ENCODE data around the gene DHPS. TPM values are rescaled to one million over a fixed set of nuclear protein-coding genes. Genes with fewer than 3 reads are reported as not detected.
"Not testable (repeated sequence)": the region's sequence is repeated elsewhere in the genome, so short reads cannot be mapped to it uniquely, and the experiment has no call there.

Gene DHPS
- total and polyA plus RNA-seq, 5 donors from 2014 or later, result 78.5 to 122 (median 98.2) TPM

DNA sequence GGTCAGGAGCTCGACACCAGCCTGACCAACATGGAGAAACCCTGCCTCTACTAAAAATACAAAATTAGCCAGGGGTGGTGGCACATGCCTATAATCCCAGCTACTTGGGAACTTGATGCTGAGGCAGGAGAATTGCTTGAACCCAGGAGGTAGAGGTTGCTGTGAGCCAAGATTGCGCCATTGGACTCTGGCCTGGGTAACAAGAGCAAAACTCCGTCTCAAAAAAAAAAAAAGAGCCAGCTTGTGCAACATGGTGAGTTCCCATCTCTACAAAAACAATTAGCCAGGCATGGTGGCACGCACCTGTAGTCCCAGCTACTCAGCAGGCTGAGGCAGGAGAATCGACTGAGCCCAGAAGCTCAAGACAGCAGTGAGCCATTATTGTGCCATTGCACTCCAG, 3.6 kb downstream of the DHPS start:
- peaks cover 9 to 41% (median 20%) of the 10 kb centered on the region in 4 donors for H3K4me1 Mint-ChIP-seq

DNA sequence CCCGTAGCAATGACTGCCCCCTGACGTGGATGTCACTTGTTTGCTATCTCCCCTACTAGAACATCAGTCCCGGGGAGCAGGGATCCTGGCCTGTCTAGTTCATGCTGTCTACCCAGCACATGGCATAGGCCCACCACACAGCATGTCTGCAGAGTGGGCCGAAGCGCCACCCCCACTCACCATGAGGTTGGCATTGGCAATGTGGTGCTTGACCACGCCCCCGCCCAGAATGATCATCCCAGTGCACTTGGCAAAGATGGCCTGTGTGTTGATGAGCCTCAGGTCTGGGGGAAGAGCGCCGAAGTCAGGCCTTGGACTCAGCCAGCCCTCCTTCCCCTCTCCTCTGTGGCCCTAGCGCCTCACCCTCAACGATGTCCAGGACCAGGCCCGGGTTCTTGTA, 4.8 kb downstream of the DHPS start:
- DNase-seq (no peak), ATAC-seq (ENCODE audit: low read depth in 2 of 2) (no peak)
- Mint-ChIP-seq H3K4me3 (peak overlapping the region in 3 of 4 donors; percentile 29 to 88 (median 73)), H3K27me3 (peaks cover 14% of the 10 kb centered on the region), H3K27ac (peak overlapping the region in 2 of 3 donors; percentile 73 to 94), H3K36me3 (peaks cover 35% of the 10 kb centered on the region), H3K9me3 (no peaks in the 10 kb centered on the region), H3K4me1 (peaks cover 9 to 44% (median 22%) of the 10 kb centered on the region in 4 donors)
- peaks cover 54% of the 10 kb centered on the region for H3K36me3 ChIP-seq (ENCODE audit: control insufficient read depth, insufficient read depth, low read length)
- no peak overlapping the region for H3K27ac ChIP-seq (ENCODE audit: insufficient read depth, low read length, poor library complexity, severe bottlenecking)
- H3K9me3 ChIP-seq (ENCODE audit: control insufficient read depth in 2 of 2, low read length in 2 of 2), result no peaks in the 10 kb centered on the region
- H3K27me3 ChIP-seq (ENCODE audit: control insufficient read depth, insufficient read depth, low read length), result no peaks in the 10 kb centered on the region
- peaks cover 14% of the 10 kb centered on the region for H3K4me1 ChIP-seq (ENCODE audit: control insufficient read depth, insufficient read depth, low read length, poor library complexity, severe bottlenecking)
- no peak overlapping the region for H3K4me3 ChIP-seq (ENCODE audit: low read depth, low read length)

More for the DNA sequence above, 3.6 kb downstream of the DHPS start:
- not testable (repeated sequence) for H3K27ac ChIP-seq (ENCODE audit: insufficient read depth, low read length, poor library complexity, severe bottlenecking); H3K27me3 ChIP-seq (ENCODE audit: control insufficient read depth, insufficient read depth, low read length); H3K4me3 ChIP-seq (ENCODE audit: low read depth, low read length); H3K9me3 ChIP-seq (ENCODE audit: control insufficient read depth in 2 of 2, low read length in 2 of 2); H3K4me3 Mint-ChIP-seq; DNase-seq; H3K9me3 Mint-ChIP-seq; ATAC-seq (ENCODE audit: low read depth in 2 of 2); H3K27ac Mint-ChIP-seq
- Mint-ChIP-seq H3K36me3 (peaks cover 32% of the 10 kb centered on the region), H3K27me3 (peaks cover 14% of the 10 kb centered on the region)
- Histone ChIP-seq H3K4me1 (ENCODE audit: control insufficient read depth, insufficient read depth, low read length, poor library complexity, severe bottlenecking) (peaks cover 14% of the 10 kb centered on the region), H3K36me3 (ENCODE audit: control insufficient read depth, insufficient read depth, low read length) (peaks cover 50% of the 10 kb centered on the region)

DNA sequence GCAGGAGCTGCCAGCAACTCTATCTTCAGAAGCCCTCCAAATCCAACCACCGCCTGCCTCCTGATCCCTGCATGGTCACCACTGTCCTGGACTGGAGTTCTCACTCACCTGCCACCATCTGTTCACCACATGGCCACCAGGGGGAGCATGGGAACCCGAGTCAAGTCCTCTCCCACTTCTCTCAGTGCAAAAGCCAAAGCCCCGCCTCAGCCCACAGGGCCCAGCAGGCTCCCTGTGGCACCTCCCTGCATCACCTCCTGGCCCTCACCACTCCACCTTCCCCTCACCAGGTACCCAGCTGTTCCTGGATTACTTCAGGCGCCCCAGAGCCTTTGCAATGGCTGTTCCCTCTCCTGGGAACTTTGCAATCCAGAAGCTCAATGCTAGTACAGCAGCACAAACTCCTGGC, 5.3 kb downstream of the DHPS start:
- H3K4me1 ChIP-seq (ENCODE audit: control insufficient read depth, insufficient read depth, low read length, poor library complexity, severe bottlenecking), result peaks cover 12% of the 10 kb centered on the region

DNA sequence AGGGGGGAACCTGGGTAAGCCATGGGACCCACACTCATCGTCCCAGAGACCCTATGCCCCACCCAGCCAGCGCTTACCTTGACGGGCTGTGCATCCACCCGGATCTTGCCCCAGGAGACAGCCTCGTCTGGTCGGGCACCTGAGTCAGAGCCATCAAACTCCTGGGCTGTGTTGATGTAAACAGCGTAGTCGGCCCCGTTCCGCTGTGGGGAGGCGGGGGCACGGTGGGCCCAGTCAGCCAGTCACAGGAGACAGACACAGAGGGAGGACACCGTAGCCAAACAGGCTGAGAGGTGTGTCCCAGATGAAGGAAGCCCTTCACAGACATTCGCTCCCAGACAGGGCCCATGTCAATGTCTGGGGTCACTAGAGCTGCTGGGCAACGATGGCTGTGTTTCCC, 5.7 kb downstream of the DHPS start:
- Mint-ChIP-seq H3K4me1 (peaks cover 2 to 38% (median 16%) of the 10 kb centered on the region in 4 donors), H3K4me3 (peak overlapping the region in 2 of 4 donors; percentile 73 to 88), H3K27me3 (peaks cover 4% of the 10 kb centered on the region), H3K36me3 (peaks cover 33% of the 10 kb centered on the region), H3K27ac (no peak overlapping the region), H3K9me3 (no peaks in the 10 kb centered on the region)
- ATAC-seq (ENCODE audit: low read depth in 2 of 2), result no peak
- Histone ChIP-seq H3K4me3 (ENCODE audit: low read depth, low read length) (no peak overlapping the region), H3K27ac (ENCODE audit: insufficient read depth, low read length, poor library complexity, severe bottlenecking) (no peak overlapping the region), H3K4me1 (ENCODE audit: control insufficient read depth, insufficient read depth, low read length, poor library complexity, severe bottlenecking) (peaks cover 8% of the 10 kb centered on the region), H3K36me3 (ENCODE audit: control insufficient read depth, insufficient read depth, low read length) (peaks cover 54% of the 10 kb centered on the region), H3K9me3 (ENCODE audit: control insufficient read depth in 2 of 2, low read length in 2 of 2) (no peaks in the 10 kb centered on the region), H3K27me3 (ENCODE audit: control insufficient read depth, insufficient read depth, low read length) (no peaks in the 10 kb centered on the region)
- DNase-seq, result no peak

More for the DNA sequence above, 5.3 kb downstream of the DHPS start:
- H3K27ac Mint-ChIP-seq, result peak overlapping the region in 2 of 3 donors; percentile 40 to 60
- no peaks in the 10 kb centered on the region for H3K9me3 Mint-ChIP-seq
- Histone ChIP-seq H3K36me3 (ENCODE audit: control insufficient read depth, insufficient read depth, low read length) (peaks cover 54% of the 10 kb centered on the region), H3K9me3 (ENCODE audit: control insufficient read depth in 2 of 2, low read length in 2 of 2) (no peaks in the 10 kb centered on the region), H3K27me3 (ENCODE audit: control insufficient read depth, insufficient read depth, low read length) (no peaks in the 10 kb centered on the region), H3K27ac (ENCODE audit: insufficient read depth, low read length, poor library complexity, severe bottlenecking) (no peak overlapping the region), H3K4me3 (ENCODE audit: low read depth, low read length) (no peak overlapping the region)
- ATAC-seq (ENCODE audit: low read depth in 2 of 2) (peak; percentile 38 to 54), DNase-seq (peak; percentile 68 to 82 (median 73))
- H3K4me3 Mint-ChIP-seq, result peak overlapping the region; percentile 17 to 88 (median 56)
- H3K4me1 Mint-ChIP-seq, result peaks cover 6 to 42% (median 20%) of the 10 kb centered on the region in 4 donors
- H3K27me3 Mint-ChIP-seq, result peaks cover 8% of the 10 kb centered on the region
- H3K36me3 Mint-ChIP-seq, result peaks cover 37% of the 10 kb centered on the region

DNA sequence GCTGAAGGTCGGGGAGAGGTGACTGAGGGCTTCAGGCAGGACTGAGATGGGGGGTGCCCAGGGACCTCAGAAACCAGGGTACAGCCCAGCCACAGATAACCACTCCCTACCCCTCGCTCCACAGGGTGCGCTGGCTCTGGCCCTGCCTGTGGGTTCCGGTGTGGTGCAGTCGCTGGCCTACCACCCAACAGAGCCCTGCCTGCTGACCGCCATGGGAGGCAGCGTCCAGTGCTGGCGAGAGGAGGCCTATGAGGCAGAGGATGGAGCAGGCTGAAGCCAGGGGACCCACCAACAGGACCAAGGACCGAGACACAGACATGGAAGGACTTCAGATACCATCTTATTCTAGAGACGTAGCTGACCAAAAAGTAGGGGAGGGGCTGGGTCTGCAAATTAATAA, 6.3 kb downstream of the DHPS start:
- Mint-ChIP-seq H3K36me3 (peaks cover 31% of the 10 kb centered on the region), H3K27me3 (peaks cover 4% of the 10 kb centered on the region), H3K4me3 (peak overlapping the region in 1 of 4 donors; percentile 88), H3K27ac (no peak overlapping the region), H3K9me3 (no peaks in the 10 kb centered on the region), H3K4me1 (peaks cover 0 to 39% (median 15%) of the 10 kb centered on the region in 4 donors)
- no peaks in the 10 kb centered on the region for H3K9me3 ChIP-seq (ENCODE audit: control insufficient read depth in 2 of 2, low read length in 2 of 2)
- H3K27me3 ChIP-seq (ENCODE audit: control insufficient read depth, insufficient read depth, low read length), result no peaks in the 10 kb centered on the region
- ATAC-seq (ENCODE audit: low read depth in 2 of 2) (no peak), DNase-seq (no peak)
- no peak overlapping the region for H3K27ac ChIP-seq (ENCODE audit: insufficient read depth, low read length, poor library complexity, severe bottlenecking)
- no peak overlapping the region for H3K4me3 ChIP-seq (ENCODE audit: low read depth, low read length)
- peaks cover 54% of the 10 kb centered on the region for H3K36me3 ChIP-seq (ENCODE audit: control insufficient read depth, insufficient read depth, low read length)
- peaks cover 10% of the 10 kb centered on the region for H3K4me1 ChIP-seq (ENCODE audit: control insufficient read depth, insufficient read depth, low read length, poor library complexity, severe bottlenecking)

DNA sequence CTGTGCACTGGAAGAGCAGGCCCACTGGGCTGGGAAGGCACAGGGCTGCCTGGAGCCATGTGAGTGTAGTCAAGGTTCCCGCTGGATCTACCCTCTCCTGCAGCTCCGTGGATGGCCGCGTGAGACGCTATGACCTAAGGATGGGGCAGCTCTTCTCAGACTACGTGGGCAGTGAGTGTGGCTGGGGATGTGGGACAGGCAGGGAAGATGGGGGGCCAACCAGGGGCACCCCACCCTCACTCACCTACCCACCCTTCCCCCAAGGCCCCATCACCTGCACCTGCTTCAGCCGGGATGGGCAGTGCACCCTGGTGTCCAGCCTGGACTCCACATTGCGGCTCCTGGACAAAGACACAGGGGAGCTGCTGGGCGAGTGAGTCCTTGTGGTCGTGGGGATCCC, 8.9 kb downstream of the DHPS start:
- peaks cover 36% of the 10 kb centered on the region for H3K36me3 ChIP-seq (ENCODE audit: control insufficient read depth, insufficient read depth, low read length)
- H3K27me3 ChIP-seq (ENCODE audit: control insufficient read depth, insufficient read depth, low read length), result no peaks in the 10 kb centered on the region

DNA sequence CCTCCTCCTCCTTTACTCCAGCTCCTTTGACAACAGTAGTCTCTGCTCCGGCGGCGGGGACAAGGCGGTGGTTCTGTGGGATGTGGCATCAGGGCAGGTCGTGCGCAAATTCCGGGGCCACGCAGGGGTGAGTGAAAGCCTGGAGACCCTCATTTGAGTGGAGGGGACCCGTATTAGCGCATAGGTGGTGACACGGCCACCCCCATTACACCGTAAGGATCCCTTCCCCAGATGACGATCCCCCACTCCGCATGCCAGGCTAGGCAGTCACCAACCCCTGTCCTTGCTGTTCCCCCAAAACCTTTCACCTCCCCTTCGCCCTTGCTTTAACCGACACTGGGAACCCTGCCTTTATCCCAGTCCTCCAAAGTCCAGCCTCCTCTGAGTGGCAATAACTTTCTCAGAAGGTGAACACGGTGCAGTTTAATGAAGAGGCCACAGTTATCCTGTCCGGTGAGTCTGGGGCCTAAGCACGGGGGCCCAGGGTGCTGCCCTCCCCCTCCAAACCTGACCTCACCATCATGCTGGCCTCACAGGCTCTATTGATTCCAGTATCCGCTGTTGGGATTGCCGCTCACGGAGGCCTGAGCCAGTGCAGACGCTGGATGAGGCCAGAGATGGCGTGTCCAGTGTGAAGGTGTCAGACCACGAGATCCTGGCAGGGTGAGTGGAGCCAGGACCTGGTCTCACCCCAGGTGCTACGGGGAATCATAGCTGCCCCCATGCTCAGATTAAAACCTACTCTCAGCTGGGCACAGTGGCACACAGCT, 11.3 kb downstream of the DHPS start:
- Mint-ChIP-seq H3K36me3 (peaks cover 10% of the 10 kb centered on the region), H3K4me1 (peaks cover 5 to 58% (median 29%) of the 10 kb centered on the region in 4 donors), H3K27ac (peak overlapping the region; percentile 99), H3K4me3 (peak overlapping the region; percentile 91 to 100 (median 96)), H3K27me3 (no peaks in the 10 kb centered on the region), H3K9me3 (no peaks in the 10 kb centered on the region)
- no peak for ATAC-seq (ENCODE audit: low read depth in 2 of 2)
- no peak for DNase-seq
- Histone ChIP-seq H3K4me1 (ENCODE audit: control insufficient read depth, insufficient read depth, low read length, poor library complexity, severe bottlenecking) (peaks cover 51% of the 10 kb centered on the region), H3K9me3 (ENCODE audit: control insufficient read depth in 2 of 2, low read length in 2 of 2) (no peaks in the 10 kb centered on the region), H3K4me3 (ENCODE audit: low read depth, low read length) (peak overlapping the region; percentile 92), H3K27me3 (ENCODE audit: control insufficient read depth, insufficient read depth, low read length) (no peaks in the 10 kb centered on the region), H3K36me3 (ENCODE audit: control insufficient read depth, insufficient read depth, low read length) (peaks cover 16% of the 10 kb centered on the region), H3K27ac (ENCODE audit: insufficient read depth, low read length, poor library complexity, severe bottlenecking) (peak overlapping the region; percentile 97)

More for the DNA sequence above, 8.9 kb downstream of the DHPS start:
- peaks cover 4% of the 10 kb centered on the region for H3K27me3 Mint-ChIP-seq
- no peak for ATAC-seq (ENCODE audit: low read depth in 2 of 2)
- no peaks in the 10 kb centered on the region for H3K9me3 ChIP-seq (ENCODE audit: control insufficient read depth in 2 of 2, low read length in 2 of 2)
- no peaks in the 10 kb centered on the region for H3K9me3 Mint-ChIP-seq
- H3K27ac Mint-ChIP-seq, result no peak overlapping the region
- H3K4me3 ChIP-seq (ENCODE audit: low read depth, low read length), result no peak overlapping the region
- peaks cover 29% of the 10 kb centered on the region for H3K4me1 ChIP-seq (ENCODE audit: control insufficient read depth, insufficient read depth, low read length, poor library complexity, severe bottlenecking)
- peaks cover 5 to 50% (median 19%) of the 10 kb centered on the region in 4 donors for H3K4me1 Mint-ChIP-seq
- H3K27ac ChIP-seq (ENCODE audit: insufficient read depth, low read length, poor library complexity, severe bottlenecking), result no peak overlapping the region
- H3K36me3 Mint-ChIP-seq, result peaks cover 22% of the 10 kb centered on the region
- no peak for DNase-seq
- peak overlapping the region in 1 of 4 donors; percentile 87 for H3K4me3 Mint-ChIP-seq
